ENCODE data around the gene RCSD1.

Gene RCSD1

GRCh38 chr1:167693425-167694045 is 63.5 kb downstream of the RCSD1 start:
- DNase-seq: no peak

DNA sequence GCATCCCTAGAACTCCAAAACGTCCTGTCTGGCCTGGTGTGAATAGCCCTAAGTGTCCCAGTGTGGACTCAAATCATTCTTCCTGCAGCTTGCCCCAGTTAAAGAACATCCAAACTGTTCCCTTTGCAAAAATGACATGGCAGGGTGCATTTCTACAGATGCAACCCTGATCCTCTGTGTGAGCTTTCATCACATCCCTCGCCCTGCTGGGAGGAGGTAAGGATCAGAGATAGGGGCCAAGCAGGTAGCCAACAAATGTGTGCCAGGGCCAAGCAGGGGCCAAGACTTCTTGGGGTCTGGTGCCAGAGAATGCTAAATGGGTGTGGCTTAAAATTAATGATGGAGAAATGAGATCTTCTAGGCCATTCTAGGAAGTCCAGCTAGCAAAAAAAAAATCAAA is 64.7 kb downstream of the RCSD1 start:
- DNase-seq: no peak

DNA sequence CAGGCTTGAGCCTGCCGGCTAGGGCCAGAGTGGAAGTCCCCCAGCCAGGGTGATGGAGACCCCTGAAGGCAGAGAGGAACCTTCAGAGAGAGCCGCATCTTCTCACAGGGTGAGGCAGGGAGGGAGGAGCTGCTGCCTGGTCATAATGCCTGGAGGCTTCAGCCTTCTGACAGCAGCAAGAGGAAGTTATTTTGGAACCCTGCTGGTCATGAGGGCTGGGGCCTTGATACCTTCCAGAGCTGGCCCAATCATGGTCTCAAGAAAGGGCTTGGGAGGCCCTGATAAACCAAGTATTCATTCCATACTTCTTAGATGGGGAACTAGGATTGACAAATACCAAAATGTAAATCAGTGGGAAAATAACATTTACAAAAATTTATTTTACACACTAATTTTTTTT is 65.1 kb downstream of the RCSD1 start:
- no peak for DNase-seq

DNA sequence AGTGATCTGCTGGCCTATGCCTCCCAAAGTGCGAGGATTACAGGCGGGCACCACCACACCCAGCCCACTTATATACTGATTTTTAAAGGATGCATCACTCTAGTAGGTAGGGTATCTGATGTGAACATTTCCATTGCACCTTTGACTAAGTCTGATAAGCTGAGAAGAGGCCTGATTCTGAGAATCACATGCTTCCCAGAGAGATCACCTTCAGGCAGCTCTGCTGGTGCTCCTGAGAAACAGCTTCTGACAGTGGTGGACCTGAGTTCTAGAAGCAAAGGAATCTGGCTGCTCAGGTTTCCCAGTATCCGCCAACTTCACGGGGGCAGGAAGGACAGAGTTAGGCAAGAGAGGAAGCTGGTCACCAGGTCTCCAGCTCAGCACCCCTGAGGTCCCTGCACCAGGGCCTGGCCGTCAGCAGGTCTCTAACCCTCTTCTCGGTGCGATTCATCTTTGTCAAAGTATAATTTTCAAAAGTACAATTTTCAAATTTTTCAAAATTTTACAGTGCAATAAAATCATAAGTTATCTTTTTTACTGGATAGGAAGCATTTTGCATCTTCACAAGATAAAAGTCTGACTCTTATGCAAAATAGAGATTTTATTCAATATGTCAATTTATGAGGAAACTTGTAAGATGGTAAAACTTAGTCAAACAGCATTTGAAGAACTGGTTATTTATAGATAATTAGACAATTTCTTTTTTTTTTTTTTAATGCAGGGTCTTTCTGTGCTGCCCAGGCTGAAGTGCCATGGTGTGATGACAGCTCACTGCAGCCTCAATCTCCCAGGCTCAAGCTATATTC is 65.9 kb downstream of the RCSD1 start:
- no peak for DNase-seq

DNA sequence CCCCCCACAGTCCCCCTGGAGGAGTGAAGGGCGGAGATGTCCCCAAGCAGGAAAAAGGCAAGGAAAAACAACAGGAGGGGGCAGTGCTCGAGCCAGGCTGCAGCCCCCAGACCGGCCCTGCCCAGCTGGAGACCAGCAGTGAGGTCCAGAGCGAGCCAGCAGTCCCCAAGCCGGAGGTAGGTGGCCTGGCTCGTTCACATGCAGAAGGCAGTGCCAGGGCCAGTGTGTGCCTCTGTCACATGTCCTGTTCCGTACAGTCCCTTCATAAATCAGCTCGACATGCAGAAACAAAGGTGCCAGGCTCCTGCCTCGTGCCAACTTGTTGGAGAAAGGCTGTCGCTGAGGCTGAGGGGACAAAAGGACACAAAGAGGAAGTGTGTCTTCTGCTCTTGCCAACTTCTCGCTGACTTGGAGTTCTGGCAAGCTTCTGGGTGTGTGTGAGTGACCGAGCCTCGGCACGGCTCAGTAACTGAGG is 67.7 kb downstream of the RCSD1 start:
- peak in 1 of 2 experiments; percentile 37 for DNase-seq

- DNase-seq: no peak
Observed at GRCh38 chr1:167698313-167698712, 68.3 kb downstream of the RCSD1 start.

DNA sequence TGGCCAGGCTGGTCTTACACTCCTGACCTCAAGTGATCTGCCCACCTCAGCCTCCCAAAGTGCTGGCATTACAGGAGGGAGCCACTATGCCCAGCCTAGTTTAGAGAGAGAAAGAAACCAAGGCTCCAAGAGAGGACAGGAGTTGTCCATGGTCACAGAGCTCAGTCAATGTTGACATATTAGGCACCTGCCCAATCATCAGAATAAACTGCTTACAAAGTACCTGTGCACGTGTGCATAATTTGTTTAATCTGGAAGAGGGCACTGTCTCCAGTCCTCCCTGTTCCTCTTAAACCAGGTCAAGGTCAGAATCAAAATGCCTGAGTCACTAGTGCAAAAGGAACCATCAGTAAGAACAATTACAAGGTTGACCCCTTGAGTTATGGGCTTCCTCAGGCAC is 71.5 kb downstream of the RCSD1 start:
- no peak for DNase-seq

GRCh38 chr1:167703557-167703956 is 73.5 kb downstream of the RCSD1 start:
- DNase-seq: no peak

DNA sequence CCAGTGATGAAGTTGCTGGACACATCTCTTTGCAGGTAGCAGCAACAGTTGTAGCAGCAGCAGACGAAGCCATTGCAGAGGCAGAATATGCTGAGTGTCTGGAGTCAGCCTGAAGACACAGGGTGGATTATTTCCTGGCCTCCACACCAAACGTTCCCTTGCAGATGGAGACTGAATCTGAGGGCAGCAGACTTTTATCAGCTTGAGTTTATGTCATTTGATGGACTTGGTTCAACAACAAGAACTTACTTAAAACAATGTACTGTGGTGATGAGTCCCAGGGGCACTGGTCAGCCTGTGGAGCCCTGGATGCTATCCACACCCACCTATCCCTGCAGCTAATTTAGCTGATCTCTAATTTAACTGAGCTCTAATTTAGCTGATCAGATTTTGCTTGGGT is 74.7 kb downstream of the RCSD1 start:
- no peak for DNase-seq

- DNase-seq: no peak
Observed at GRCh38 chr1:167705250-167705649, 75.2 kb downstream of the RCSD1 start.

DNA sequence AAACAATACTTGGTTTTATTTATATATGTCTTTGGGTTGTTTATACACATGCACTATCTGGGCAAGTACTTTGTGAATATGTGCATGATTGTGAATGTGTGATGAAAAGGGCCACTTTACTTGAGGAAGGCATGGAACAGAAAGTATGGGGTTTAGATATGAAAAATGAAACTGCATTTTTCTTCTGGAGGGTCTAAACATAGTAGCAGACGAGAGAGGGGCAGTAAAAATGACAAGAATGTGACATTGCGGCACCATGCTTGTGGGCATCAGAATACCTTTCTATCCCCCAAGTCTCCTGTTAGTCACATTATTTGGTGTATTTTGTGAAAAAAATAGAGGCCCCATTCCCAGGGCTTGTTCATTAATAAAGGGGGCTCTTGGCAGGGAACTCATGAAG is 76.3 kb downstream of the RCSD1 start:
- no peak for DNase-seq

DNA sequence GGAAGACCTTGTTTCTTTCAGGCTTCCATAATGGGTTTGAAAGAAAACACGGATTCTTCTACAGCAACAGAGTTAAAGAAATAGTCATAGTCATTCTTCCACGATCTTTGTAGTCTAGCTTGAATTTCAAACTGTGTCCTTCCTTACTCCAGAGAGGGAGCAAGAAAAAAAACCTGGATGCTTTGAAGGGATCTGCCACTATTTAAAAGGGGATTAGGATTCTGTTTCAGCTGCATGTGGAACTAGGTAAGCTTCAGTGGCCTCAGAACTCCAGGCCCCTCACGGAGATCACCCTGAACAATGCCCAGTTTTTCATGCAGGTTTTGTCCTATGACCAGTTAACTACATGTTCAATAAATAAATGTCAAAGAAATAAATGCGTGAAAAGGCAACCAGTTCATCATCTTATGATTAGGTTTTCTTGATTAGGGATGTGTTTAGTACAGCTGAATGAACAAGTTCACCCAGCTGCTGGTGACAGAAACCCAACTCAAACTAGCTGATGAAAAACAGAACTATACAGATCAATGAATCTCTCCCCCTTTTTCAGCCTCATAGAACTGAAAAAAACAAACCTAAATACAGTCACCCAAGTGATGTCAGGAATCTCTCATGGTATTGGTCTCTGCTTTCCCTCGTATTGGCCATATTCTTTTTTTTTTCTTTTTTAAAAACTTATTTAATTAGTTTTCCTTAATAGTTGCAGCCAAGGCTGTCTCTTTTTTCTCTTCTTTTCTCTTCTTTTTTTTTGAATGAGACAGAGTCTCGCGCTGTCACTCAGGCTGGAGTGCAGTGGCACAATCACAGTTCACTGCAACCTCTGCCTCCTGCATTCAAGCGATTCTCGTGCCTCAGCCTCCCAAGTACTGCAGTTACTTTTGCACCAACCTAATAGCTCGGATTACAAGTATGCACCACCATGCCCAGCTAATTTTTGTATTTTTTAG is 77.2 kb downstream of the RCSD1 start:
- DNase-seq: no peak

GRCh38 chr1:167707942-167708341 is 77.9 kb downstream of the RCSD1 start:
- no peak for DNase-seq

GRCh38 chr1:167708940-167709389 is 78.9 kb downstream of the RCSD1 start:
- no peak for DNase-seq

DNA sequence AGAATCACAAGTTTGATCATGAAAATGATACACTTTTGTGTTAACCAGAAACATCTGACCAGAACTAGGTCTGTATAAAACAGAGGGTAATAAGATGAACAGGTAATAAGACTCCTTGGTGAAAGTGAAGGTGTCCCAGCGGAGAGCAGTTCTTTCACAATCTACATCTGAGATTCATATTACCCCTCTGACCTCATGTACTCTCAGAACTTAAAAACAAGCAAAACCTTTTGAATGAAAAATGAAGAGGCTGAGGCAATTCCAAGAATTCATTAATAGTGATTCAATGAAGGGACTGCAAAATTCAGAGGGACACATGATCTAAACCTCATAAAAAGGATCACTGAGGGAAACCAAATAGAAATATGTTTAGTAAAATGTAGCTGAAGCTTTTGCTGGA is 80.8 kb downstream of the RCSD1 start:
- DNase-seq: no peak

DNA sequence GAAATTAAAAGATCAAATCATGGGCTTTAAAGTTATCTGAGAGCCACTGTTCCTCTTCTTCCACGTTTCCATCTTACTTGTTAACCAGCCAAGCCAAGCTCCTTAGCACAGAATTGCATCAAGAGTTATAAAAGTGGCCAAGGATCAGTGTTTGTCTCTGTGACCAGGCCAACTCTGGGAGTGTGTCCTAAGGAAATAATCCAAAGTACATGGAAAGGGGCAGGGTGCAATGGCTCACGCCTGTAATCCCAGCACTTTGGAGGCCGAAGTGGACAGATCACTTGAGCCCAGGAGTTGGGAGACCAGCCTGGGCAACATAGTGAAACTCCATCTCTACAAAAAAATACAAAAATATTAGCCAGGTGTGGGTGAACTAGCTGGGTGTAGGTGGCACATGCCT is 81.8 kb downstream of the RCSD1 start:
- DNase-seq: no peak

GRCh38 chr1:167713330-167714081 is 83.5 kb downstream of the RCSD1 start:
- no peak for DNase-seq

DNA sequence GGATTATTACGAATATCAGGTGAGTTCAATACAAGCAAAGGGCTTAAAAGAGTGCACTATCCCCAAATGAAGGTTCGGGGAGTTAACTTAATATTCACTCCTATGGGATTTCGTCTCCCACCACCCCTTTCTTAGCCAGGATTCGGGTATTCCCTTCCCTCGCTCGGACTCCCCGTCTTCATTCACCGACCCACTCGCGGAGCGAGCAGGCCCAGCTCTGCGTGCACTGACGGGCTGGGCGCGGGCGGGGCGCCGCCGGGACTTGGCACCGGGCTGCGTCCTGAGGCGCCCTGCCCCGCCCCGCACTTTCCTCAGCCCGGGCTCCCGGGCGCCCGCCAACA is 84.0 kb downstream of the RCSD1 start:
- DNase-seq: no peak

GRCh38 chr1:167714439-167715156 is 84.6 kb downstream of the RCSD1 start:
- peak; percentile 95 to 96 for DNase-seq

DNA sequence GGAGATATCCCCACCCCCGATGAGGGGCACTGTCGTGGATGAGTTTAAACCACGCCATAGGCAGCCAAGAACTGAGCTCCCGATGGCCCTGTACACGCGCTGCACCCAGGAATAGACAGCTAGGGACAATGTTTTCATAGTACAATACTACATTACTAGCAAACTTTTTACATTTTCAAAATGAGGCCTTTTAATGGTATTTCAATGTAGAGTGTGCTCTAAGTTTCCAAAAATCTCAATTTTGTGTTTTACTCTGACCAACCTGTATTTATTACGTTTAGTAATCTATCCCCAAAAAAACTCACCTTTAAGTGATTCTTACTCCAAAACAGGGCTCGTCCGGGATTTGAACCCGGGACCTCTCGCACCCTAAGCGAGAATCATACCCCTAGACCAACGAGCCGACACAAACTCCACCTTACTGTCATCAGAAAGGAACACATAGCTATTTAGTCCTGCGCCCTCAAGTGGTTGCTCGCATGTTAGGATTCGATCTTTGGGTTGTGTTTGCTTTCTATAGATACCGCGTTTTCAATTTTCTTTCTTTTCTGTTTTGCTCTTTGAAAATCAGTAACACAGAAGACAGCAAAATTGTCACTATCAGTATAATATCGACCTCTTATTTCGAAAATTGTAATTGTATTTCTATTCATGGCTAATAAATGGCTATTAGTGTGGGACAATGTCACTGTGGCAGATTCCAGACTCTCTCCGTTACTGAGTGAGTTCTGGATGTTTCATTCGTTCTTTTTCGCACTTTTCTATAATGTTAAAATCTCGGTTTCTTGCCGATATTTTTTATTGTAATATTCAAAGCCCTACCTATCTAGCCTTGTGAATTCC is 85.3 kb downstream of the RCSD1 start:
- DNase-seq: peak; percentile 92 to 95

GRCh38 chr1:167716000-167716271 is 85.9 kb downstream of the RCSD1 start:
- no peak for DNase-seq
